Stimulated activated CD8-positive, alpha-beta memory T cell treated with anti-CD3 and anti-CD28 coated beads, Interleukin-4, amount 100 ng/mL, for 4 hours (primary cell): ENCODE data around the gene GDPGP1.

Source experiments
- DNase-seq, 2 donors: peaks; one replicate each; pipeline ENCODE4 v3.0.0-alpha.2; 2020; ENCODE audit warnings: low read depth in 2 of 2, low spot score in 1 of 2

Gene GDPGP1

DNA sequence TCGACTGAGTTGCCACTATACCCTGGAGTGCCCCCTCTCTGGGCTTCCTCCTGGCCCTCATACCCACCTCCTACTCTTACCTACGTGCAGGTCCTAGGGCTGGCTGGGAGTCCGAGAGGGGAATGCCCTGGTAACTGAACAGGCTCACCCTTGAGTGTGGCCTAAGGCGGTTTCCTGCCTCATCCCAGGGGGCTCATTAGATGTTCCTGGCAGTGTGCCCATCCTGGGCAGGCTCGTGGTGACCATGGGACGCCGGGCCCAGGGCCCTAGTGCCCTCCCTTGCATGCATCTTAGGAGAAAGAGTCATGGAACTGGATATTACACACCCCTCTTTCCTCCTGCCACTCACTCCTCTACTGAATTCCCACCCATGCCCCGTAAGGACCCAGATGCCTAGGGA, 30.1 kb upstream of the GDPGP1 start:
- DNase-seq, result no peak

- DNase-seq, result no peak
Measured at GRCh38 chr15:90205050-90205848, 28.8 kb upstream of the GDPGP1 start.

DNA sequence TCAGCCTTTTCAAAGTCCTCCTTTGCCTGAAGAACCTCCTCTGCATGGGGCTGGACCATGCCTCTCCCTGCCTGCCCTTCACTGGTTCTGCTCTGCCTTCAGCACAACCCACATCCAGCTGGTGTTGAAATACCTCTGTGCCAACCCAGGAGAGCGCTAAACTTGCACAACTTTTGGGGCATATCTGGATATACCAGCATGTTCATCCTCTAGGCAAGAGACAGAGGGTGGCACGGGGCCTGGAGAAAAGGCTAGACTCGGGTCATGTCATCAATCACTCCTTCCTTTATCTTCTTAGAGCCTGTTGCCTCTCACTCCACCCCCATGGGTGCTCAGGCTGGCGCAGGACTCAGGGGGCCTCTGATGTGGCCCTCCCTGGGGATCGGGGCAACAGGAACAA, 28.1 kb upstream of the GDPGP1 start:
- DNase-seq, result no peak

- no peak for DNase-seq
Measured at GRCh38 chr15:90207252-90207651, 26.8 kb upstream of the GDPGP1 start.

DNA sequence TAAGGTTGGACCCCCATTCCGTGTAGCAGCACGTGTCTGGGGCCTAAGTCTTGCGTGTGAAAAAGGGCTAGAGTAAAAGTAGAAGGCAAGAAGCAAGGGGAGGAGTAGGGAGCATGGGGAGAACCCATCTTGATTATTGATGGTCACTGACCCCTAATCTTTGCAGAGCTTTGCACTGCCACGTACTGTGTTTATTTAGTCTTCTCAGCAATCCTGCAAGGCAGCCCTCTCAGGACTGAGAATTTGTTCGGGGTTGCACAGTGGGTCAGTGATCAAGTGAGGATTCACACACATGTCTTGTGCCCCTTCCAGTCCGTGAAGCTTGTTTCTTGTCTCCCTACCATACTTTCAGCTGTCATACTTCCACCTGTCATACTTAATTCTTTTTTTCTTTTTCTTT, 25.7 kb upstream of the GDPGP1 start:
- no peak for DNase-seq

- DNase-seq, result no peak
Measured at GRCh38 chr15:90209591-90209990, 24.4 kb upstream of the GDPGP1 start.

DNA sequence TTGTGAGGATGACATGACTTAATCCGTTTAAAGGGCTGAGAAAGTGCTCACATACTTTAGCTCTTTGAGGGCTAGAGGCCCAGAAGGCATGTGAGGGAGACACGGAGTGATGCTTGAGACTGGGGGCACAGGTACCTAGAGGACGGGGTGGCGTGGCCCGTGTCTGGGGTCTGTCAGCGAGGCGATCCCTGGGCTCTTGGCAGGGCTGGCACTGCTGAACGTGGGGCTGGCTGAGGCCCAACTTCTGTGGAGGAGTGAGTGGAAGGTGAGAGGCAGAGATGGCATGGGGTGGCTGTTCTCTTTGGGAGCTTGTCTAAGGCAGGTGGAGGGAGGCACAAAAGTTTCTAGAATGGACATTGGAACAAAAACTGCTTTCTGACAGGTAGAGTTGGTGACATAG, 23.4 kb upstream of the GDPGP1 start:
- no peak for DNase-seq

DNA sequence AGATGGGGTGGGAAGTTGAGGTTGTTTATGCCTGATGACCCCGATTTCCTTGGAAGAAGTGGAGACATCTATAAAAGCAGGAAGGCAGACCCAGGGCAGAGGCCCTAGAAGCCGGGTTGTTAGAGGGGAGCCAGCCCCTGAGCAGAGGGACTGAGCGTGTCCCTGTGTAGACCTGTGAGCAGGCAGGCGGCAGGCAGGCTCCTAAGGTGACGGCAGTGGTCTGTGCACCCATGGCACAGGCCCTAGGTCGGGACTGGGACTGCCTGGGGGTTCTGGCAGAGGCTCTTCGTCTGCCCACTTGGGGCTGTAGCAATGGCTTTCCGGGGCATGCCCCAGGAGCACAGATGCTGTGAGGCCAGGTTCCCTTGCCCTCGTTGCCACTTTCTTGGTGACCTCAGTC, 23.0 kb upstream of the GDPGP1 start:
- no peak for DNase-seq

DNA sequence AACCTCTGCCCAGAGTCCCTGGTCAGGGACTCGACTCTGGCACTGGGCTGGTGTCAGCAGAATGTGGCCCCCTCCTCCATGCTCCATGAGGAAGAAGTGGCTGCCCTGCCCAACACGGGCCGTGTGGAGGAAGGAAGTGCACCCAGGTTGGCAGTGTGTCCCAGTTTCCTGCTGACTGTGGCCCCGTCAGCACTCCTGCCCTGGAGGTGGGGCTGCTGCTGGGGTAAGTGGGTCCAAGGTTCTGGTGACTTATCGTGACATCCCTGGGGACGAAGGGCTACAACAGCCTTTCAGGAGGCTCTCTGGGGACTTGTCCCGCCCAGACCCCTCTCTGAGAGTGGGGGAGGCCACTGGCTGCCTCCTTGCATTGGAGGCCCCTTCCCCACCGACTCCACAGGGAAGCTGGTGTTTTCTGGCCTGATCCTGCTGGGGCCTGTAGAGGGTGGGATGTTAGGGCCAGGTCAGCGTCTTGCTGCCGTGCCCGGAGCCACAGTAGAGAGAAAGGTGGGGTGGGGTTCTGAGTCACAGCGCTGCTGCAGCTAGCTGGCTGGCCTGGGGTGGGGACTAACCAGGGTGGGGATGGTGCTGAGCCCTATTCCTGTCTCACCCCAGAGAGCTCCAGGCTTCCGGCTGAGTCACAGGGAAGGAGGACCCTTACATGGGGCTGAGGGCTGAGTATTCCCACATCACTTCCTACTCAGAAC, 22.4 kb upstream of the GDPGP1 start:
- no peak for DNase-seq

DNA sequence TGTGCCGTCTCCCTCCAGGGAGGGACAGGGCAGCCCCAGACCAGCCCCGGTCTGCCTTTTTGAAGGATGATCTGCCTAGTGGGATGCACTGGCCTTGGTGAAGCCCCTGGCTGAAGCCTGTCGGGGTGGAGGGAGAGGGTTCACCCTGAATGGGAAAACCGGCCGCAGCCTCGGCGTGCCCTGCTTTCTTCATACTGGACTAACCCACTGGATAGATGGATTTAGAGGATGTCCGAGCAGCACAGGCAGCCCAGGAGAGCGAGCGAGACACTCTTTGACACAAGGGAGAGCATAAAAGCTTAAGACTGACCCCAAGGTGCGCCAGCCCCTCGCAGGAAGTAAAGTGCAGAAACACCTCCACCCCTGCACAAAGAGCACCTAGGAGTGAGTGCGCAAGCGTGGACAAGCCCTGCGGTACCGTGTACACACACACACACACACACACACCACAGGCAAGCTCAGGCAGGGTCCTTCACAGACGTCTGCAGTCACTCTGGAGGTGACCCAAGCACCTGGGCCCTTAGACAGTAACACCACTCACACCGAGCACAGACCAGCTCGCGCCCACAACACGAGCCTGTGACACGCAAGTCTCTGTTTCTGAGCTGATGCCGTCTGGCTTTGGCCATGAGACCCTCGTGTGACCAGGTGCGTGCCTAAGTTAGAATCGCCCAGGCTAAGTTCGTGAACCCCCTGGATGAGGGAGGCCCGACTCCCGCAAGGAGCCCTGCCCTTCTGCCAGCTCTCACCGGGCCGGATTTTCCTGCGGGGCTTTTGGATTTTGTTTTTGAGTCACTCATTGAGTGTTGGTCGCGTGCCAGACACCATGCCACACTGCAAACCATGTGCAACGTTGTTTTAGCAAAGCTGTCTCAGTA, 21.5 kb upstream of the GDPGP1 start:
- no peak for DNase-seq

- no peak for DNase-seq
Measured at GRCh38 chr15:90213122-90213817, 20.7 kb upstream of the GDPGP1 start.

DNA sequence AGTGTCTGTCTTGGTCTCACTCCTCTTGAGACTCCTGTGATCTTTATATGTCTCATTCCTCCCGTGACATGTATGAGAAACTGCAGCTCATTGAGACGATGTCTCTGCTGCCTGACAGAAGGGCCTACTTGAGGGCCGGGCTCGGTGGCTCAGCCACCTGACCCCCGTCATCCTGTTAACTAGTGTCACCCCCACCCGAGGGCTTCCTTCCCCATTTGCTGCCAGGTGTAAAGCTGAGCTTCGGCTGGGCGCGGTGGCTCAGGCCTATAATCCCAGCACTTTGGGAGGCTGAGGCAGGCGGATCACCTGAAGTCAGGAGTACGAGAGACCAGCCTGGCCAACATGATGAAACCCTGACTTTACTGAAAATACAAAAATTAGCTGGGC, 20.2 kb upstream of the GDPGP1 start:
- DNase-seq, result no peak

DNA sequence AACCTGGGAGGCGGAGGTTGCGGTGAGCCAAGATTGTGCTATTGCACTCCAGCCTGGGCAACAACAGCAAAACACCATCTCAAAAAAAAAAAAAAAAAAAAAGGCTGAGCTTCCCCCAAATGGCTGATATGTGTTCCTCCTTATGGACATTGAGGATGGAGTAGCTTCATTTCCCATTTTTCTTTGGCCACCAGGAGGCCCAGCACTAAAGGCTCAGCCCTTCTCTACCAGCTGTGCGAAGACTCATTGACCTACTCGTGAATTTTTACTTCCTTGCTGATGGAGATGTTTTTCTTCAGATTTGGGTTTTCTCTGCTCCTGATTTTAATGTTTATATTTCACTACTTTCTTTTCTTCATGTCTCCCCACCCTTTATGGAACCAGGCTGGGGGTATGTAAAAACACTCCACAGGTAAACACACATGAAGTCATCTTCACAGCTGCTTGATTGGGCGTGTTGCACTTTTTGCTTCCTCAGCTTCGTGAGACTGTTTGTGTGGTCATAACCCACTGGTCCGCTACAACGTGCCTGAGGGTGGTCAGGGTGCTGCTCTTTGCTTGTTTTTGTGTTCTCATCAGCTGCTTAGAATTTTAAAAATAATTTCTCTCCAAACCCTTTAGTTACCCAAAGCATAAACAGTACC, 19.3 kb upstream of the GDPGP1 start:
- no peak for DNase-seq

- DNase-seq, result no peak
Measured at GRCh38 chr15:90217671-90218394, 16.2 kb upstream of the GDPGP1 start.

- DNase-seq, result no peak
Measured at GRCh38 chr15:90219421-90220141, 14.4 kb upstream of the GDPGP1 start.

DNA sequence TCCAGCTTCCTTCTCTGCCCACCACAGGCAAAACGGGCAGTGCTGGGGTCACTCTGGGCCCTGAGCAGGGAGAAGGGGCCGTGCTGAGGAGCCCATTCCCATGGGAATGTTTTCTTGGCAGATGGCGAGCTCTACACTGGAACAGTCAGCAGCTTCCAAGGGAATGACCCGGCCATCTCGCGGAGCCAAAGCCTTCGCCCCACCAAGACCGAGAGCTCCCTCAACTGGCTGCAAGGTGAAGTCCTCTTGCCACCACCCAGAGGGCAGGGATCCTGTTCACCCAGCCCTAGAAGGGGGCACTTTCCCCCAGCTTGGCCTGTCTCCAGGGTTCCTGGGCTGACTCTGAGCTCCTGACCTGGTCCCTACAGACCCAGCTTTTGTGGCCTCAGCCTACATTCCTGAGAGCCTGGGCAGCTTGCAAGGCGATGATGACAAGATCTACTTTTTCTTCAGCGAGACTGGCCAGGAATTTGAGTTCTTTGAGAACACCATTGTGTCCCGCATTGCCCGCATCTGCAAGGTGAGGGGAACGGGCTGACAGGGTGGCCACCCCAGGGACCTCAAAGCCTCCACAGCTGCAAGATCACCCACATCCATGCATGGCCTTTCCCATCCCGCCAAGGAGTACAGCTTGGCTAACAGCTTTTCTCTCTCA, 12.6 kb upstream of the GDPGP1 start:
- DNase-seq, result no peak

- DNase-seq, result no peak
Measured at GRCh38 chr15:90222547-90222946, 11.5 kb upstream of the GDPGP1 start.

GRCh38 chr15:90223441-90224165, 10.4 kb upstream of the GDPGP1 start:
- DNase-seq, result no peak
